ENCODE measurements around the gene MEGF11.

MEGF11 gene

GRCh38 chr15:66238318-66238717, 15.2 kb downstream of the MEGF11 start:
- no peak for DNase-seq

DNA sequence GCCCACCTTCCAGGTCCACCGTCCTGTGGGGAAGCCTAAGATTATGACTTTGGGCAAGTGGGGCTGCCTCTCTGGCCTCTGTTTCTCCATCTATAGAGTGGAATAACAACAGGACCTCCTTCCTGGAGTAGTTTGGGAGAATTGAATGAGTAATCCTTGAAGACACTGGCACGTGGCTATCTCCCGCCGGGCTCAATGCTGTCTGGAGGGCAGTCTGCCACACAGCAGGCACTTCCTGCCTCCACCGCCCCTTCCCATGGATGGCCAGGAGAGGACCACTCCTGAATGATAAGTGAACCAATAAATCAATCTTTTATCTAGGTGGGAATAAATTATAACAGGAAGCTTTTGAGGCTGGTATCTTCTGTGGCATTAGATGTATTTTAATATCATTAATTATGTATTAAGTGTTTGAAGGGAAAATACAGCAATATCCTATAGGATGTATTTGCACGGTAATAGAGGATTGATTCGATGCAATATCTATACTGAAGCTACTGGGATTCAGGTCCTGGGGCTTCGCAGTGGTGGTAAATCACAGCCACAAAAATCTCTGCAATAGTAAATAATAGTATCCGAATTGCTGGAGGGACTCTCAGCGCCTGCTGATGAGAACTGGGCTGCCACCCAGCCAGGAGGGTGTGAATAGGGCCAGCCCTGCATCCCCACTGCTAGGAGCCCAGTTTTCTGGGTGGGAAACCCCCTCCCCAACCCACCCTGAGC, 15.9 kb downstream of the MEGF11 start:
- no peak for DNase-seq

DNA sequence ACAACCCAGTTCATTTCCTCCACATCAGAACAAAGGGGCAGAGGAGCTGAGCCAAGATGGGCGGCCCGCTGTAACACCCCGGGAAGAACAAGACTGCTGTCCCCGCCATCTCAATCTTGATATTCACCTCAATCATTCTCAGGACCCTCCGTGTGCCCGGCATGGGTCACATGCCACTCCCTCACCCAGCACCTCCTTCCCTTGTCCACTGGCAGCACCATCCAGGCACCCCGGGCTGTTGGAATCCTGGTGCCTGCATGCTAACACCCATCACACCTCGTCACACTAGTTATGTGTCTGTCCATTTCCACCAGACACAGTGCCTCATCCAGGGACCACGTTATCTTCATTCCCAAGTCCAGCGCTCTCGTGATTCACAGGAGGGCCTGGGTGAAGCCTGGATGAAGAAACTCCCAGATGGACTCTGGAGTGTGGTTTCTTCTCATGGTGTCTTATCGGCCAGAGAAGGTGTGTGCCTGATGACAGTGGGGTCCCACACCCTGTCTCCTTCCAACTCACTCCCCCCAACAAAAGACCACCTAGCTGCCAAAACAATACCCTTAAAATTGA, 16.7 kb downstream of the MEGF11 start:
- DNase-seq: no peak

GRCh38 chr15:66235866-66236265, 17.7 kb downstream of the MEGF11 start:
- DNase-seq: no peak

GRCh38 chr15:66234798-66235197, 18.8 kb downstream of the MEGF11 start:
- no peak for DNase-seq

DNA sequence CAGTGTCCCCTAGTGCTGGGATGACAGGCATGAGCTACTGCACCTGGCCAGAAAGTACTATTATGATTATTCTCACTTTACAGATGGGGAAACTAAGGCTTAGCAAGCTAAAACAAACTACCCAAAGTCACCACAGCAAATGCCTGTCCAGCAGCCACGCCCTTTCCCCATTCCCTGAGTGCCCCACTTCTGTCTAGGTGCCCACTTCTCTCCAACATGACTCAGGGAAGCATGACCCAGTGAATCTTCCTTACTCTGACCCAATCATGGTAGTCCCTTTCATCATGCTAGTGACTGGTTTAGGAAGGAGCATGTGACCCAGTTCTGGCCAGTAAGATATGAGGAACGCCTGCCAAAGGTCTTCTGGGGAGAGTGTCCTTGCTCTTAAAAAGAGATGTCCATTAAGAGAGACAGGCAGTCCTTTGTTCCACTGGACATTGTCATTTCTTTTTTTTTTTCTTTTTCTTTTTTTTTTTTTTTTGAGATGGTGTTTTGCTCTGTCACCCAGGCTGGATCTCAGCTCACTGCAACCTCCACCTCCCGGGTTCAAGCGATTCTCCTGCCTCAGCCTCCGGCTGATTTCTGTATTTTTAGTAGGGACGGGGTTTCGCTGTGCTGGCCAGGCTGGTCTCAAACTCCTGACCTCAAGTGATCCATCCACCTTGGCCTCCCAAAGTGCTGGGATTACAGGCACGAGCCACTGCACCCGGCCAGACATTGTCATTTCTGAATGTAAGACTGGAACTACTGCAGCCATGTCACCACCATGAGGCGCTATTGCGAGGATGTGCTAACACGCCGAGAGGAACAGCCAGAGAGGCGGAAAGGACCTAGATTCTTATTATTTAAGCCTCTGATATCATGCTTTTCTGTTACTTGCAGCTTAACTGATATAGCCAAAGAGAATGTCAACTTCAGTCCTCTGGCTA, 19.8 kb downstream of the MEGF11 start:
- peak; percentile 32 for DNase-seq

GRCh38 chr15:66232267-66232625, 21.3 kb downstream of the MEGF11 start:
- DNase-seq: no peak

DNA sequence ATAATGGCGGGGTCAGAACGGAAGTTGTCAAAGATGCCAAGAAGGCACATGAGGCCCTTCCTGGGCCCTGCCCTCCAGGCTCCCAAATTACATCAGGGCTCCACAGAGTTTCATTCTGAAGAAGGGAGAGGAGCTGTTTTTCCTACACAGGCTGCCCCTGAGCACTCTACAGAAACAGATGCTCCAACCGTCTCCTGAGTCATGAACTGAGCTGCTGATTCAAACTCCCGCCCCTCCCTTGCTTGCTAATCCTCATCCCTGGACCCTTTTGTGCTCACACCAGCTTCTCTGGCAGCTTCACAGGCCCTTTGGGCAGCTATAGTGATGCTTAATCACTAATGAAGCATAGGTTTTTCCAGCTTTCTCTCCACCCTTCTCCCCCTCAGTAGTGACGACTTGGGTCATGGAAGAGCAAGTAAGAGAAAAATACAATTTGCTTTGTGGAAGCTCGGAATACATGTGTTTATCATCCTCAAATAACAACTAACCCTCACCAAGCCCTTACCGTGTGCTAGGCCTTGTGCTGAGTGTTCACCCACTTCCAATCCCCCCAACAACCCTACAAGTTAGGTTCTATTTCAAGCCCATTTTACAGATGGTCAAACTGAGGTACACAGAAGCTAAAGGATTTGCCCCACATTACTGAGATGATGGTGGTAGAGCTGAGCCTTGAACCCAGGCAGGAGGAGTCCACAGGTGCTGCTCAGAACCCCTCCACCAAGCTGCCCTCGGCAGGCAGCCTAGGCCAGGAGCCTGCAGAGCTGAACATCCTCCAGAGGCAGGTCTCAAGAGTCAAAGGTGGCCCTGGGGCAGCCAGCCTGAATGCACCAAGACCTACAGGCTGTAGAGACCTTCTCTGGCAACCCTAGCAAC, 21.9 kb downstream of the MEGF11 start:
- DNase-seq: no peak

DNA sequence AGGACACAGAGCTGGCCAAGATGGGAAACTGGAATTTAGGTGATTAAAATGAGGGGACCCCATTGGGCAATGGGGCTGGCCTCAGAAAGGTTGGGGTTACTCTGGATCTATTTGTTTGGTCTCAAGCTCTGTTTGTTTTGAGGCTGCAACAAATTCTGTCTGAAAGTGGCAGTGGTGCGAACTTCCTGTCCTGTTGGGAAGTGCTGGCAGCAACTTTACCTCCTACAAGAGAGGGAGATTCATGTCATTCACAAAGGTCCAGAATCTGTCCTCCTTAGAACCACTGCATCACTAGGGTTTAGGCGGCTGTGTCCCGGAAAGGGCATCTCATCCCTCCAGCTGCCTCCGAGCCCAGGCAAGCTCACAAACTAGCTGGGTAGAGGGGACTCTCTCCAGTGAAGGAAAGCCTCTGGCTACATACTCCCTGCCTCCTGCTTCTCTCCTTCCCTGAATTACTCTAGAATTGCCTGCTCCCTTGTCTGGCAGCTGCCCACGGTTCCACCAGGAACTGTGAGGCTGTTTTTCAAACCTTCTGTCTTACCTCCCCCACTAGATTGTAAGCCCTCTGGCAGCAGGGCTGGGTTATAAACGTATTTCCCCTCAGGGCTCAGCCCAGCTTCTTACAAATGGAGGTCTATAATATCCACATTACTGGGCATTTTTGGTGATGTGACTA, 23.6 kb downstream of the MEGF11 start:
- no peak for DNase-seq

GRCh38 chr15:66228807-66229735, 24.5 kb downstream of the MEGF11 start:
- no peak for DNase-seq

DNA sequence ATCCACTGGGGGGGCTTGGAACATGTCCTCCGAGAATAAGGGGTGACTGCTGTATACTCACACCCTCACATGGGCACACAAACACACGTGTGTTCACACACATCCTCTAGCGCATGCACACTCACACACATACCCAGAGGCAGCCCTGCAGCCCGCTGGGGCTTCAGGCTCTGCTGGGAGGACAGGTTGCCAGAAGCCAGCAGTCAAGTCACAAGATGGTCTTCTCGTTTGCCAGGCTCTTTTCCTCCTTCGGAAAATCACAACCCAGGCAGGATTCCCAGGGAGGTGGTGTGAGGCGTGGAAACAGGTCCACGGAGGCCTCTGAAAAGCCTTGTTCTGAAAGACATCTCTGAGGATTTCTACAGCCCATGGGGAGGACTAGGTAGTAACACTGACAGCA, 26.8 kb downstream of the MEGF11 start:
- DNase-seq: no peak

DNA sequence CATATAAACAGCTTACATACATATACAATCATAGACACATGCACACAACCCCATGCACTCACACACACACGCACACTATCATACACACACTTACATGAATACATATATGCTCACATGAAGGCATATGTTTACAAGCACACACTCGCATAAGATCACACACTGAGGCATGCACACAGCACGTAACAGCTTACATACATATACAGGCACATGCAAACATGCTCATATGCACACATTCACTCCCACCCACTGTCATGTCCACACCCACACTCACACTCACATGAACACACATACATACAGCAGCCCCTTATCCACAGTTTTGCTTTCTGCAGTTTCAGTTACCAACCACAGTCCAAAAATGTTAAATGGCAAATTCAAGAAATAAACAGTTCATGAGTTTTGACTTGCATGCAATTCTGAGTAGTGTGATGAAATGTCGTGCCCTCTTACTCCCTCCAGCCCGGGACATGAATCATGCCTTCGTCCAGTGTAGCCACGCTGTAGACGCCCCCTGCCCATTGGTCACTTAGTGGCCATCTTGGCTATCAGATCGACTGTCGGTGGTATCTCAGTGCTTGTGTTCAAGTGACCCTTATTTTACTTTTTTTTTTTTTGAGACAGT, 27.8 kb downstream of the MEGF11 start:
- DNase-seq: no peak

GRCh38 chr15:66224946-66225345, 28.6 kb downstream of the MEGF11 start:
- no peak for DNase-seq

DNA sequence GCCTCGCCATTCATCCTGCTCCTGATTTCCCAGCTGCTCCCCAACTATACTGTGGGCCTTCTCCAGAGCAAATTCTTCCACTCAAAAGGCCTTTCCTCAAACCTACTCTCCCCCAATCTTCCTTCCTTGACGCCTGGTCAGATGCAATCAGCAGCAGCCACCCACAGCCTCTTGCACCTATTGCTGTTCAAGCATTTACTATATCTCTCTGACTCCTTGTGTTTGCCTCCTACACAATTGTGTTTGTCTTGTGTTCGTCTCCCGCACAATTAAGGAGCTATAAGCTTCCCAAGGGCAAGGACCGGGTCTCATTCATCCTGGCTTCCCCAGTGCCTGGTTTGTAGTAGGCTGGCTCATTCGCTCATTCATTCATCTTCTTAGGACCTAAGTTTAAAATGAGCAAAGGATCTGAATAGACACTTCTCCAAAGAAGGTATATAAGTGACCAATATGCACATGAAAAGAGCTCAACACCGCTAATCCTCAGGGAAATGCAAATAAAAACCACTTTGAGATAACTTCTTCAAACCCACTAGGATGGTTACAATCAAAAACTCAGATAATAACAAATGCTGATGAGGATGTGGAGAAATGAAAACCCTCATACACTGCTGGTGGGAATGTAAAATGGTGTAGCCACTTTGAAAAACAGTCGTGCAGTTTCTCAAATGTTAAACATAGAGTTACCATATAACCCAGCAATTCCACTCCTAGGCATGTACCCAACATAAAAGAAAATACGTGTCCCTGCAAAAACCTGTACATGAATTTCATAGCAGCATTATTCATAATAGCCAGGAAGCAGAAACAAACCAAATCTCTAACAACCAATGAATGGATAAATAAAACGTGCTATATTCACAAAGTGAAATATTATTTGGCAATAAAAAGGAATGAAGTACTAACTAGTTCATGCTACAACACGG, 31.0 kb downstream of the MEGF11 start:
- DNase-seq: no peak

- no peak for DNase-seq
Observed at GRCh38 chr15:66221126-66221525, 32.4 kb downstream of the MEGF11 start.

GRCh38 chr15:66220601-66221000, 32.9 kb downstream of the MEGF11 start:
- DNase-seq: peak; percentile 39

- no peak for DNase-seq
Observed at GRCh38 chr15:66219339-66219738, 34.2 kb downstream of the MEGF11 start.

GRCh38 chr15:66216806-66217205, 36.7 kb downstream of the MEGF11 start:
- no peak for DNase-seq

- no peak for DNase-seq
Observed at GRCh38 chr15:66215811-66216210, 37.7 kb downstream of the MEGF11 start.

GRCh38 chr15:66214246-66214645, 39.3 kb downstream of the MEGF11 start:
- DNase-seq: peak; percentile 17
